HG03432 (cell line): ENCODE measurements around the gene PATJ.
A peak's percentile ranks its signal among the peaks of the same experiment; 100 is the strongest.

ENCODE experiments used
- ATAC-seq: cut with Tn5 transposase; IDR thresholded peaks from one replicate; pipeline ENCODE4 v1.9.1; 2021; ENCODE audit warnings: mild to moderate bottlenecking, moderate library complexity; ENCODE audit not compliant: unreplicated experiment

The PATJ gene

GRCh38 chr1:62088439-62088838, 346.2 kb downstream of the PATJ start:
- ATAC-seq: no peak

GRCh38 chr1:62089570-62089969, 347.3 kb downstream of the PATJ start:
- ATAC-seq: no peak

GRCh38 chr1:62090016-62090415, 347.7 kb downstream of the PATJ start:
- no peak for ATAC-seq

GRCh38 chr1:62092110-62092509, 349.8 kb downstream of the PATJ start:
- no peak for ATAC-seq

DNA sequence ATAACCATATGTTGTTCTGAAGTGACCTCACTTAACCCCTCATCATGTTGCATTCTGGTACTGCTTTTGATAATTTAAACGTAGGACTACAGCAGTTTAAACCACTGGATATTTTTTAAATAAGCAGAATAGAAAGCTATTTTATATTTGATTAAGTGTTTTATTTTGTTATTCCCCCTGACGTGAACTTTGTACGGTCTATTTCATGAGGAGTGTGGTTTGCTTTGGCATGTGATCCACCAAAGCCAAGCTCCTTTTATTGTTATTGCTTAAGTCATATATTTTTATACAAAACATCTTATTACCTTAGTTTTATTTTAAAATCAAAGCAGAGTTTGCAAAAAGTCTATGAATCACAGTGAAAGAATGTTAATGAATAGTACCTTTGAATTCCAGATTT, 351.0 kb downstream of the PATJ start:
- ATAC-seq: no peak

DNA sequence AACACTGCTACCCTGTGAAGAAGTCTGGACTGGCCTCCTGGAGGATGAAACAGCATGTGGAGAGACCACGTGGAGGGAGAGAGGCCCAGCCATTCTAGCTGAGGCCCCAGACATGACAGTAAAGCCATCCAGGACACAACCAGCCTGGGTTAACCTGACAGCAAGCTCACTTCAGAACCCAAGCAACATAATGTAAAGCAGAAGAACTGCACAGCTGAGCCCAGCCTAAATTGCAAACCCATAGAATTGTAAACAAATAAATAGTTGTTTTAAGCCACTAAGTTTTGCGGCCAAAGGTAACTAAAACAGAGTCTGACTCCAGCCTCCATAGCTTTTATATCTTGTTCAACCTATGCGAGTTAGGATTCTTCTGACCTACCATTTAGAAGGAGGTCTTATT, 355.2 kb downstream of the PATJ start:
- ATAC-seq: no peak

DNA sequence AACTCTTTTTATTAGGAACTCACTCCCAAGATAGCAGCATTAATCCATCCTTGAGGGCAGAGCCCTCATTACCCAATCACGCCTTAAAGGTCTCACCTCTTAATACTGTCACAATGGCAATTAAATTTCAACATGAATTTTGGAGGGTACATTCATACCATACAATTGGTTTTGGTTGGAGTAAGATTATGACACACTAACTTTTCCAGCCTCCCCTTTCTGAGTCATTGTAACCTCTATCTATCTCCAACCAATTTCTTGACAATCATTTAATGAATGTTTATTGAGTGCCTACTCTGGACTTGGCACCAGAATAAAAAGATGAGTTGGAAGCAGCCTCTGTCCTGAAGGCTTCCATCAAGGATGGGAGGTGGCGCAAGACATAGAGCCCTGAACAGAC, 358.2 kb downstream of the PATJ start:
- no peak for ATAC-seq

DNA sequence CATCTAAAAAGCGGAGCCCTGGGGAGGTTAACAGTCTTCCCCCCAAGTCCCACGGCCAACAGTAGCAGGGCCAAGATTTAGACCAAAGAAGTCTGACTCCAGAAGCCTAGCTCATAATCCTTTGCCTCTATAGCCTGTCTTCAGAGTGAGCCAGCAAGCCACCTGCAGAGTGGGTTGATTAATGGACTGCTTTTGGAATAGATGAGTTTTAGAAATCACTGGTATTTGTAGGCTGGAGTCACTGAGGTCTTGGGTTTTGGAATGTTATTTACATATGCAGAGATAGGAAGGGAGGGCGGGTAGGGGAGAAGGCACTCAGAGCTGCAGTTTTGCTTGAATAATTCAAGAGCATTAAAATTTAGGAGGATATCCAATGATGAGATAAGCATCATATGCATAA, 361.6 kb downstream of the PATJ start:
- ATAC-seq: no peak

GRCh38 chr1:62107923-62108322, 365.6 kb downstream of the PATJ start:
- no peak for ATAC-seq

- no peak for ATAC-seq
These were observed 366.8 kb downstream of the PATJ start for GRCh38 chr1:62109124-62109523.

GRCh38 chr1:62110198-62110817, 368.0 kb downstream of the PATJ start:
- ATAC-seq: no peak

GRCh38 chr1:62111084-62111483, 368.8 kb downstream of the PATJ start:
- ATAC-seq: no peak

GRCh38 chr1:62113507-62113906, 371.2 kb downstream of the PATJ start:
- no peak for ATAC-seq

DNA sequence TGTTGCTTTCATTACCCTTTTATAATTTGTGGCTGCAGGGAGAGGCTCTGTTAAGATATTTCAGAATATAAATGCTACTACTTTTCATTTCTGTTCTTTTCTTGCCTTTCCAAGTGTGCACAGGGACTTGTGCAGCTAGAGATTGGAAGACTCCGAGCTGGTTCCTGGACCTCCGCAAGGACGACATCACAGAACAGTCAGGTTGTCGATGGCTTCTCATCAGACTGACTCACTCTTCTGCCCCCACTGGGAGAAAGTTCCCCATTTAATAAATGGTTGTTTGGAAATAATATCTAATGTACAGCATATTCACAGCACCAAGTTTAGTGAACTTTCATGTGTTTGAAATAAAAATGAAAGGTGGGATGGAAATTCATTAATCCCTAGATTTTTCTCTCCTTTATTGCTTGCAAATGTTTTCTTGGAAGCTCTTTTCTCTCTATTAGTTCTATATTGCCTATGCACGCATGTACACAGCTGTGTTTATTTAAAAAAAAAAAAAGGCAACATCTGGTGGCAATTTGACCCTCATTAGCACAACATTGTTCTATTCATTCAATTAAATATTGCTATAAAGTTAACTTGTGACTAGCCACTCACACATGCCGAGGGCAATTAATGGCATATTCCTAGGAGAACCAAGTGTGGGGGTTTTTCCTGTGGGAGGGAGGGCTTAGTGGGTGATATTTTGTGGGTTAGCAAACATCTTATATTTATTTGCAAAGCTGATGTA, 374.9 kb downstream of the PATJ start:
- no peak for ATAC-seq

- ATAC-seq: no peak
These were observed 384.5 kb downstream of the PATJ start for GRCh38 chr1:62126579-62127290.

GRCh38 chr1:62128745-62129144, 386.5 kb downstream of the PATJ start:
- ATAC-seq: no peak

GRCh38 chr1:62131093-62131725, 388.9 kb downstream of the PATJ start:
- ATAC-seq: peak; percentile 94

DNA sequence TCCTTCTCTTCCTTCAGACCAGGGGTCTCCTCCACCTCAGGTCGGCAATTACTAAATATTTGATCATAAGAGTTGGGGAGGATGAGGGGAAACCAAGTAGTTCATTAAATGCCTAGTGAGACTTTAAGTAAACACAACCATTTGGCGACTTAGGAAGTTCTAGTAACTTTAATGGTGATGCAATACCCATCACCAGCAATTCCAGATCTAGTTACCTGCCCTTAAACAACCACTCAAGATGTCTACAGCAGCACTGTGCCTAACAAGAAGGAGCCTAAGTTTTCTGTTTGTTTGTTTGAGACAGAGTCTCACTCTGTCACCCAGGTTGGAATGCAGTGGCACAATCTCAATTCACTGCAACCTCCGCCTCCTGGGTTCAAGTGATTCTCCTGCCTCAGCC, 395.7 kb downstream of the PATJ start:
- ATAC-seq: no peak

- no peak for ATAC-seq
These were observed 397.1 kb downstream of the PATJ start for GRCh38 chr1:62139410-62139809.

GRCh38 chr1:62140666-62141065, 398.4 kb downstream of the PATJ start:
- no peak for ATAC-seq

DNA sequence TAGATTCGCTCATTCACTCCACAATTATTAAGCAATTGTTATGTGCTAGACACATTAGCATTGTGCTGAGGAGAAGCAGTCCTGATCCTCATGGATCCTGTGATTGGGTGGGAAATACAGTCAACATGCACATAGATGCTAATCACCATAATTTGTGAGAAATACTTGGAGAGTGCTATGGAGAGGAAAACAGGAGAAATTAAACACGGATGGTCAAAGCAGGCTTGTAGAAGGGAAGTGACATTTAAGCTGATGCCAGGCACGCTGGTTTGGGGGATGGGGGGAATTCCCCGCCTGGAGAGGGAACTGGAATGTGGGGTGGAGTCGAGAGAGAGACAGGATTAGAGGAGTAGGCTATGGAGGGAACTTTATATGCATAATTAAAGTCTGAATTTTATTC, 400.2 kb downstream of the PATJ start:
- ATAC-seq: no peak
